Head of caudate nucleus (tissue), 42 donors: ENCODE results near the gene UBE2N.
A peak's percentile ranks its signal among the peaks of the same experiment; 100 is the strongest.
"Not testable (repeated sequence)": the region's sequence is repeated elsewhere in the genome, so short reads cannot be mapped to it uniquely, and the experiment has no call there.

ENCODE experiments used
- DNase-seq, 42 donors: peaks; one replicate each; pipeline versions ENCODE4 v3.0.0 to v3.0.0-alpha.2; 2020 to 2021; ENCODE audit warnings: mixed read lengths in 7 of 42
- intact Hi-C: fragments of 100-400 bp; cut with DNase I; formaldehyde crosslinking; loops from one replicate; pipeline ENCODE4 v1.15.0; 2022

The UBE2N gene

DNA sequence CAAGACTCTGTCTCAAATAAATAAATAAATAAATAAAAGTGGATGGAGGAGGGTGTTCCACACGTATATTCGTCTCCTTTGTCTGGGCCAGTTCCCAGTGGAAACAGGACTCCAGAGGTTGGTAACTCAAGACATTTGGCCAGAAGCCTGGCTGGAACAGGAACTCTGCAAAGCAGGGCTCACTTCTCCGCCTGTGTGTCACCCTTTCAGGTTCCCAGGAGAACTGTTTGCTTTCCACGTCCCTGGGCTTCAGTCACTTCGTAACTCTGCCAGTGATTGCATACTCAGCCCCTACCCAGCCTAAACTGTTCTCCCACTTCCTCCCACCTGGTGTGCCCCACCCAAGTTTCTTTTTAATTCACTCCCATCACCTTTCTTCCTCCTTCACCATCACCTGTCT lies 7.0 kb upstream of the UBE2N start:
- DNase-seq, result peak in 22 of 42 donors; percentile 6 to 72 (median 22)
- intact Hi-C loops, result loop anchor here (10.0 kb wide), 1 partner anchor 226 kb away; the partner anchor contains the start of gene CRADD

DNA sequence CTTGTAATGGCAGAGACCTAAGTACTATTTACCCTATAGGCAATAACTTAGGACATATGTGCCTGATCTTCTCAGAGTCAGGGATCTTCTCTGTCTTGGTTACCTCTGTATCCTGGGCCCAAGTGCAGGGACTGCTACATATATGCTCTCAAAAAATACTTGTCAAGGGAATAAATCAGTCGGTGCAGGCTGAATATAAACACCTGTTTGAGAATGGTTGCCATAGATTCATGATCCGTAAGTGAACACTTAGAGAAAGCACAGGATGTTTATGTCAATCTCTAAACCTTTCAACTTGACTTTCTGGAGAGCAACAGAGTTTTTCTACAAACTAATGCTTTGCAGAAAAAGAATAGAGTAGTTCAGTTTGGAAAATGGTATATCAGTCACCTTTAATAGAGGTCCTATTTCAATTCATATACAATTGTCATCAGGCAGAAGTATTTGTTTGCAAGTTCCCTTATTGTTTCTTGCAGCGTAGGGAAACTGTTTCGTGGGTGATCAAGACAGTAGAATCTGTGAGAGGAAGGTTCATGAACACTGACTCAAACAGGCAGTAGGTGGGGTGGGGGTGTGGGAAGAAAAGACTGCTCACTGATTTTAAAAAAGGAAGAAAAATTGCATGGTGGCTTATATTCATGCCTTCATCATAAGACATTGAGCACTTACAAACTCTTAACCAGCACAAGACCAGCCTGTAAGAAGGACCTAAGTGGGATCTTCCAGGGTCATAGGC lies 6.0 kb upstream of the UBE2N start:
- intact Hi-C loops, result loop anchor here (10.0 kb wide), 1 partner anchor 227 kb away; the partner anchor contains the start of gene CRADD
- DNase-seq, result peak in 26 of 42 donors; percentile 9 to 78 (median 41)

GRCh38 chr12:93443576-93443975 lies 1.8 kb upstream of the UBE2N start:
- no peak for DNase-seq
- intact Hi-C loops, result loop anchor here (10.0 kb wide), 1 partner anchor 231 kb away; the partner anchor contains the start of gene CRADD

DNA sequence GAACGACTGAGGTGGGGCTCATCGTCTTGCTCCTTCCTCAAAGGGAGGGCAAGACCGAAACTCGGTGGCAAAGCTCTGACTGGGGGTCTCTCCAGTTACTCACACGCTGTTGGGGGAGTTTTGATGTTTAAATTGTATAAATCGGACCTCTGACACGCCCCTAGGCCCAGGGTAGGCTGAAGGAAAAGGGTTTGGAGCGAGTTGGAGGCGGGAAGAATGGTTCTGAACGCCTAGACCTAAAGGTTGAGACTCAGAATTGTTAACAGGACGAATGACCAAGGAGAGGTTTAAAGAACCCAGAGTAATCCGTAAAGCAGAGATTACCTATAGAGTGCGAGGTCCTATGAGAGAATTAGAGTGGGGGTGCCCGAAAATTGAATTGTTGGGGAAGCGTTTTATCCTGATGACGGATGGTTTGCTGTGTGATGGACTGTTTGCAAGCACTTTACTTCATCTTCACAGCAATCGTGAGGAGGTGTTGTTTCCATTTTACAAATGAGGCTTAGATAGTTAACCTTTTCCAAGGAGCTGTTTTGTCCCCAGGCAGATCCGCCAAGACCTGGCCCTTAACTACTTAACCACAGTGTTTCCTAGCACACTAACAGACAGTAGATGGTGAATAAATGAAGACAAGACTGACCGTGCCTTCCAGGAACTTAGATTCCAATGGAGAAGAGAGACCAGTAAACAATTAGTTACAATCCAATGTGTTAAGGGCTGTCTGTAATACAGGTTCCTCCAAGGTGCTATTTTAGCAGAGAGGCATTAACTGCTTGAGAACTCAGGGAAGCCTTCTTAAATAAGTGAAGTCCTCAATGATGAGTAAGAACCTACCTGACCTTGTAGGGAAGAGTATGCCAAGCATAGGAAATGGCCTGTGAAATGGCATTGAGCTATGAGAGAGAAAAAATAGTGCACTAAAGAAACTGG lies 929 bp upstream of the UBE2N start:
- DNase-seq, result no peak
- intact Hi-C loops, result loop anchor here (10.0 kb wide), 1 partner anchor 232 kb away; the partner anchor contains the start of gene CRADD

- peak in 27 of 42 donors; percentile 4 to 48 (median 22) for DNase-seq
- intact Hi-C loops, result loop anchor here (10.0 kb wide), 1 partner anchor 234 kb away; the partner anchor contains the start of gene CRADD
Measured at GRCh38 chr12:93441081-93441616, 598 bp downstream of the UBE2N start.

GRCh38 chr12:93440043-93440835 lies 1.5 kb downstream of the UBE2N start:
- intact Hi-C loops, result loop anchor here (10.0 kb wide), 1 partner anchor 235 kb away; the partner anchor contains the start of gene CRADD
- DNase-seq, result no peak

DNA sequence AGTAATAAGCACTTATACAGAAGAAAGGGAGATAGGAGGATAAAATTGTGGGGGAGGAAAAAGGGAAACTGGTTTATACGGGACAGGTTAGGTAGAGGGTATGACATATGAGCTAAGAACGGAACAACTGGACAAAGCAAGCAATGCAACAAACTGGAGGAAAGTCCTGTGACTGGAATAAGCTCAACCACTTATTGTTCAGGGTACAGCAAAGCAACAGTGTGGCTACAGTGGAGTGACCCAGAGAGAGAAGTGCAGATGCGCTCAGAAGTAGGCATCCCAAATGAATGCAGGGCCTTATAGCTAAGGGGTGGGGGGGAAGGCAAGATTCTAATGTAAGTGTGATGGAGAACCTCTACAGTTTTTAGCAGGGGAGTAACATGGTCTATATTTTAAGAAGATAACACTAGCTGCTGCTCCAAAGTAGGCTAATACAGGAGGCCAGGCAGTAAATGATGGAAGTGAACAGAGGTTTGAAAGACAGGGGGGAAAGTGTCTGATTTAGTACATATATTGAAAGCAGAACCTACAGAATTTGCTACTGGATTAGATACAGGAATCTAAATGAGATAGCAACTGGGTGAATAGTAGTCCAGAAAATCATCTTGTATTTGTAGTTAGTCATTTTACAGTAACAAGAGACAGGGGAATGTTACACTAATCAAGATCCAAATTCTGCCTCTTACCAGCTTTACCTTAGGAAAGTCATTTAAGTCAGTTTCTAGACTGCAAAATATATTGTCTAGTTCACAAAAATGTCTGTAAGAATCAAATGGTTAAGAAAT lies 3.3 kb downstream of the UBE2N start:
- intact Hi-C loops, result no loop called here
- DNase-seq, result no peak

GRCh38 chr12:93434256-93434865 lies 7.4 kb downstream of the UBE2N start:
- no peak for DNase-seq
- intact Hi-C loops, result no loop called here

DNA sequence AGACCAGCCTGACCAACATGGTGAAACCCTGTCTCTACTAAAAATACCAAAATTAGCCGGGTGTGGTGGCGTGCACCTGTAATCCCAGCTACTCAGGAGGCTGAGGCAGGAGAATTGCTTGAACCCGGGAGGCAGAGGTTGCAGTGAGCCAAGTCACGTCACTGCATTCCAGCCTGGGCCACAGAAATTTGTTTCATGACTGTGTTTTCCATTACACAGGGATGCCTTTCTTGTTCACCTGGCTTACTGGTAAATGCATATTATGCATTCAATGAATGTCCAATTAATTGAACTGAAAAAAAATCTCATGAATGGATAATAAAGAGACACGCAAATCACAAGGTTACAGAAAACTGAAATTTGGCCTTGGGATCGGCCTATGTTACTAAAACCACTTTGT lies 9.7 kb downstream of the UBE2N start:
- DNase-seq, intact Hi-C loops: not testable (repeated sequence)

DNA sequence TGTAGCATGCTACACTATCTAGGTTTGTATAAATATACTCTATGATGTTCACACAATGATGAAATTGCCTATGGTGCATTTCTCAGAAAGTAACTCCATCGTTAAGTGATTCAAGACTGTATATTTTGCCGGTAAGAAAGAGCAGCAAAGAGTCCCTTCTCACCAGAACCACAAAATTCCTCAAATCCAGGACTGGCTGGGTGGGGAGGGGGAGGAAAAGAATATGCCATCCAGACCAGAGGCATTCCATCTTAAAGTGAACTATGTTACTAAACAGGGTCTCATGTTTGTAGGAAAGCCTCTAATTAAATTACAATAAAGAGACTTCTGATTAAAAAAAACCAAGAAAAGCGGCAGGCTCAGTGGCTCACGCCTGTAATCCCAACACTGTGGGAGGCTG lies 11.5 kb downstream of the UBE2N start:
- intact Hi-C loops, result no loop called here
- no peak for DNase-seq

DNA sequence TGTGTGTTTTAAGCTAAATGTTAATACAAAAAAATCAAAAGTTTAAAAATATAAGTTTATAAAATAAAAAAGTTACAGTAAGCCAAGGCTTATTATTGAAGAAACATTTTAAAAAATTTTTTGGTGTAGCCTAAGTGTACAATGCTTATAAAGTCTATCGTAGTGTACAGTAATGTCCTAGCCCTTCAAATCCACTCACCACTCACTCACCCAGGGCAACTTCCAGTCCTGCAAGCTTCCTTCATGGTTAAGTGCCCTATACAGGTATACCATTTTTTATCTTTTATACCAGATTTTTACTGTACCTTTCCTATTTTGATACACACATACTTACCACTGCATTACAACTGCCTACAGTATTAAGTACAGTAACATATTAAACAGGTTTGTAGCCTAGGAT lies 11.9 kb downstream of the UBE2N start:
- DNase-seq, result no peak
- intact Hi-C loops, result no loop called here

DNA sequence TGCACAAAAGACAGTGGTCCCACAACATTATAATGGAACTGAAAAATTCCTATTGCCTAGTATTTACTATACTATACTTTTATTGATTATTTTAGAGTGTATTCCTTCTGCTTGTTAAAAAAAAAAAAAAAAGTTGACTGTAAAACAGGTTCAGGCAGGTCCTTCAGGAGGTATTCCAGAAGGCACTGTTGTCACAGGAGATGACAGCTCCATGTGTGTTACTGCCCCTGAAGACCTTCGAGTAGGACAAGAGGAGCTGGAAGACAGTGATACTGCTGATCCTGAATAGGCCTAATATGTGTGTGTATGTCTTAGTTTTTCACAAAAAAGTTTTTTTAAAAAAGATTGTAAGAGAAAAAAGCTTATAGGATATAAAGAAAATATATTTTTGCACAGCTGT lies 12.3 kb downstream of the UBE2N start:
- intact Hi-C loops, result no loop called here

DNA sequence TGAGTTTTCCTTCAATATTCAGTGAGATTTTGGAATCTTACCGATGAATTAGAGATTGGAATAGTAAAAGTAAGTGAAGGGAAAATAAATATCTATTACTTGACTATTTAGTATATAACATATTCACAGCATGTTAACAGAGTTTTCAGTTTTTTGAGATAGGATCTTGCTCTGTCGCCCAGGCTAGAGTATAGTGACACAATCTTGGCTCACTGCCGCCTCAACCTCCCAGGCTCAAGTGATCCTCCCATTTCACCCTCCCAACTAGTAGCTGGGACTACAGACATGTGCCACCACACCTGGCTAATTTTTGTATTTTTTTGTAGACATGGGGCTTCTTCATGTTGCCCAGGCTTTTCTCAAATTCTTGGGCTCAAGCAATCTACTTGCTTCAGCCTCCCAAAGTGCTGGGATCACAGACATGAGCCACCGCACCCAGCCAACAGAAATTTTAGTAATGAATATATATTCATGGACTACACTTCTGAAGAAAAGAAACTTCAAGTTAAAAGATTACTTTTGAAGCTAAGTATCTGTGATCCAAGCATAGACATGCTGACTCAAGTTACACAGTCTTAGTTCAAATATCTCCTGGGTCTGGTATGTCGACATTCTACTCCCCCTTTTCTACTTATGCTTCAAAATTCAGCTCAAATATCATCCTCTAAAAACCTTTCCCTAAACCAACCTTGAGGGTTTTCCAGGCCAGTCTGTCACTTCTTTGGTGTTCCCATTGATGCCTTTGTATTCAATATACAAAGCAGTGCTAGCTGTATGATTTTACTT lies 13.8 kb downstream of the UBE2N start:
- intact Hi-C loops, result no loop called here
- no peak for DNase-seq

More for the DNA sequence above, 12.3 kb downstream of the UBE2N start:
- no peak for DNase-seq

- intact Hi-C loops, result no loop called here
- DNase-seq, result no peak
Measured at GRCh38 chr12:93426412-93426805, 15.3 kb downstream of the UBE2N start.

DNA sequence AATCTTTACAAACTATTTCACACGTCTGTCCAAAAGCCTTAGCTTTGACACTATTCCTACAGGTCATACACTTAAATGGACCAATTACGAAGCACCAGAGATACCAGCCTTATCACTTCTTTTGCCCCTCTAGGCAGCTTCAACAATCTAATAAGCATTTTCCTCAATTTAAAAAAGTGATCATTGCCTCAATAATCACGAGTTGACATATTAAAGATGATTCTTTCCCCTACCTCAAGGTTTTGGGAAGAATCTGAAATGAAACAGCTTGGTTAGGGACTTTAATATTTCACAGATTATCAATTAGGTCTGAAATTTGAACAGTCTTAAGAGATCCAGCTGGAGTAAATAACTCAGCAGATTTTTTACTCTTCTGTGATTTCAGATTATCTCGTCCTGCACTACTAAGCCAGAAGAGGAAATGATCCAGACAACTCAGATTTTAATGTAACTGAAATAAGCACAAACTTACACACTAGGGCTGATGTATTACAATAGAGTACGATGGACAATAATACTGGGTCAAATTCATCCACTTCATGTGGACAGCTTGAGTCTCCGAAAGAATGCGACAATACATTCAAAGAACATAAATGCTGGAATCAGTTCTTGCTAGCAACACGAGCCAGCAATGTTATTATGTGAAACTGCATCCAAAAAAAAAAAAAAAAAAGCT lies 15.9 kb downstream of the UBE2N start:
- no peak for DNase-seq
- intact Hi-C loops, result no loop called here

DNA sequence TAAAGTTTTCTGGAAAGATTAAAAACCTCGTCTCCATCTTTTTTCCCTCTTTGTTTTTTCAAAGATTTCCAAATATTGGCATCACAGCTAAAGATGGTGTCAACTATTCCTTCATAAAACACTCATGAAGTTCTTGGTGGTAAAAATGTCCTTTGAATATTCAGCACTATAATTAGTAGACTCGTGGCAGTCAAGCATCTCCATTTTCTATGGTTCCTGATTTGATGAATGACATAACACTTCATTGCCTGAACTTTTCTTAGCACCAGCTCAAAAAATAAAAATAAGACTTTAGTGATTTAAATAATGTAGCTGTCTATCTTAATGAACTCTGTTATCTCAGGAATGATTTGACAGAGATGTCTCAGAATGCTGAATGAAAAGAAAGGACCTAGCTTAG lies 19.7 kb downstream of the UBE2N start:
- DNase-seq, result no peak
- intact Hi-C loops, result no loop called here
